NK-92 (cell line): ENCODE results near the gene KRTAP10-8.
"Not testable (repeated sequence)": the region's sequence is repeated elsewhere in the genome, so short reads cannot be mapped to it uniquely, and the experiment has no call there.

ENCODE experiments used
- DNase-seq: peaks from one replicate; lab custom pipeline; 2025; ENCODE audit not compliant: unreplicated experiment; lab: John Stamatoyannopoulos, UW

KRTAP10-8 gene

GRCh38 chr21:44579056-44579832 is 32.6 kb upstream of the KRTAP10-8 start:
- no peak for DNase-seq

GRCh38 chr21:44579833-44580144 is 32.1 kb upstream of the KRTAP10-8 start:
- no peak for DNase-seq

- DNase-seq = not testable (repeated sequence)
Observed at GRCh38 chr21:44580231-44580821, 31.6 kb upstream of the KRTAP10-8 start, which contains the start of gene KRTAP10-5. KRTAP10-5 (minus strand) TSS chr21:44580604; CDS start chr21:44580578, 26 bp downstream.

- no peak for DNase-seq
Observed at GRCh38 chr21:44581158-44581557, 30.7 kb upstream of the KRTAP10-8 start.

GRCh38 chr21:44582055-44582454 is 29.8 kb upstream of the KRTAP10-8 start:
- DNase-seq = no peak

GRCh38 chr21:44583089-44583799 is 28.6 kb upstream of the KRTAP10-8 start:
- DNase-seq = no peak

- no peak for DNase-seq
Observed at GRCh38 chr21:44583800-44584147, 28.1 kb upstream of the KRTAP10-8 start.

- no peak for DNase-seq
Observed at GRCh38 chr21:44585892-44586291, 26.0 kb upstream of the KRTAP10-8 start.

- DNase-seq = no peak
Observed at GRCh38 chr21:44589094-44589493, 22.8 kb upstream of the KRTAP10-8 start.

- no peak for DNase-seq
Observed at GRCh38 chr21:44589586-44590305, 22.1 kb upstream of the KRTAP10-8 start.

- DNase-seq = no peak
Observed at GRCh38 chr21:44590311-44590721, 21.6 kb upstream of the KRTAP10-8 start.

GRCh38 chr21:44590897-44591800 is 20.7 kb upstream of the KRTAP10-8 start:
- DNase-seq = not testable (repeated sequence)

GRCh38 chr21:44591801-44592130 is 20.1 kb upstream of the KRTAP10-8 start:
- DNase-seq = not testable (repeated sequence)

- DNase-seq = no peak
Observed at GRCh38 chr21:44592446-44593311, 19.2 kb upstream of the KRTAP10-8 start, which contains the start of gene KRTAP10-6. KRTAP10-6 (minus strand) TSS chr21:44592505; CDS start chr21:44592484, 21 bp downstream.

GRCh38 chr21:44593598-44594405 is 18.1 kb upstream of the KRTAP10-8 start:
- DNase-seq = no peak

GRCh38 chr21:44594406-44594916 is 17.4 kb upstream of the KRTAP10-8 start:
- no peak for DNase-seq

- DNase-seq = no peak
Observed at GRCh38 chr21:44595524-44595923, 16.4 kb upstream of the KRTAP10-8 start.

- no peak for DNase-seq
Observed at GRCh38 chr21:44596068-44596725, 15.7 kb upstream of the KRTAP10-8 start.
